NT2/D1 (cell line): ENCODE results near the gene ADGRE1.

Experiments
- DNase-seq: peaks from one replicate; pipeline ENCODE4 v3.0.0-alpha.2; 2011; ENCODE audit warnings: low read depth, low spot score
- H3K27me3 ChIP-seq: 2 replicates; pipeline ENCODE4 v1.6.0; 2011; ENCODE audit warnings: mild to moderate bottlenecking; ENCODE audit not compliant: insufficient read length, insufficient read depth
- H3K36me3 ChIP-seq: 2 replicates; pipeline ENCODE4 v1.6.1; 2011; ENCODE audit warnings: mild to moderate bottlenecking, low read length, mixed read lengths; ENCODE audit not compliant: insufficient read depth, insufficient read length
- H3K4me1 ChIP-seq: 2 replicates; pipeline ENCODE4 v1.5.1; 2011; ENCODE audit not compliant: insufficient read depth, insufficient read length
- H3K4me3 ChIP-seq: 2 replicates; pipeline ENCODE4 v1.5.1; 2011; ENCODE audit warnings: low read depth; ENCODE audit not compliant: insufficient read length
- H3K9ac ChIP-seq: 2 replicates; pipeline ENCODE4 v1.6.0; 2011; ENCODE audit warnings: low read depth; ENCODE audit not compliant: insufficient read length
- H3K9me3 ChIP-seq: 2 replicates; pipeline ENCODE4 v1.5.1; 2011; ENCODE audit warnings: mild to moderate bottlenecking, low read length; ENCODE audit not compliant: insufficient read depth
- SUZ12 ChIP-seq: IDR thresholded peaks from 2 replicates; pipeline ENCODE4 v1.6.1; 2011; ENCODE audit not compliant: insufficient read length, insufficient read depth; ENCODE audit errors: extremely low read depth
- YY1 ChIP-seq: IDR thresholded peaks from 2 replicates; pipeline ENCODE4 v1.6.1; 2011; ENCODE audit not compliant: insufficient read length, insufficient read depth
- ZNF274 ChIP-seq: IDR thresholded peaks from 2 replicates; pipeline ENCODE4 v1.6.1; 2011; ENCODE audit warnings: mild to moderate bottlenecking, low read depth, low read length

ADGRE1 gene

GRCh38 chr19:6906559-6907060, 19.2 kb downstream of the ADGRE1 start:
- Histone ChIP-seq H3K36me3 (no peaks in the 10 kb centered on the region), H3K9me3 (peaks cover 28% of the 10 kb centered on the region; the same call in 1 of the 2 replicates), H3K4me1 (no peaks in the 10 kb centered on the region), H3K27me3 (no peaks in the 10 kb centered on the region), H3K9ac (no peak overlapping the region), H3K4me3 (no peak overlapping the region)
- TF ChIP-seq YY1 = no peak
- no peak for TF ChIP-seq ZNF274
- TF ChIP-seq SUZ12 = no peak
- no peak for DNase-seq

- no peaks in the 10 kb centered on the region for H3K27me3 ChIP-seq
- no peak overlapping the region for H3K9ac ChIP-seq
- DNase-seq = no peak
- no peaks in the 10 kb centered on the region for H3K4me1 ChIP-seq
- H3K9me3 ChIP-seq = peaks cover 20% of the 10 kb centered on the region; the same call in 1 of the 2 replicates
- no peak for TF ChIP-seq YY1
- TF ChIP-seq SUZ12 = no peak
- TF ChIP-seq ZNF274 = no peak
- no peaks in the 10 kb centered on the region for H3K36me3 ChIP-seq
- H3K4me3 ChIP-seq = no peak overlapping the region
Measured at GRCh38 chr19:6911523-6911922, 24.1 kb downstream of the ADGRE1 start.

GRCh38 chr19:6914321-6914720, 26.9 kb downstream of the ADGRE1 start:
- Histone ChIP-seq H3K4me3 (no peak overlapping the region), H3K27me3 (no peaks in the 10 kb centered on the region), H3K4me1 (no peaks in the 10 kb centered on the region), H3K9ac (no peak overlapping the region), H3K9me3 (no peaks in the 10 kb centered on the region), H3K36me3 (no peaks in the 10 kb centered on the region)
- DNase-seq = no peak
- TF ChIP-seq ZNF274 (no peak), SUZ12 (no peak), YY1 (no peak)

GRCh38 chr19:6916952-6917351, 29.6 kb downstream of the ADGRE1 start:
- Histone ChIP-seq H3K4me3 (no peak overlapping the region), H3K36me3 (no peaks in the 10 kb centered on the region), H3K9ac (no peak overlapping the region), H3K9me3 (no peaks in the 10 kb centered on the region), H3K4me1 (no peaks in the 10 kb centered on the region), H3K27me3 (no peaks in the 10 kb centered on the region)
- no peak for DNase-seq
- TF ChIP-seq YY1 = no peak
- no peak for TF ChIP-seq SUZ12
- TF ChIP-seq ZNF274 = no peak

GRCh38 chr19:6925386-6925785, 38.0 kb downstream of the ADGRE1 start:
- H3K9me3 ChIP-seq = peaks cover 4% of the 10 kb centered on the region; the same call in 1 of the 2 replicates
- no peak overlapping the region for H3K4me3 ChIP-seq
- no peaks in the 10 kb centered on the region for H3K4me1 ChIP-seq
- DNase-seq = no peak
- no peak overlapping the region for H3K9ac ChIP-seq
- TF ChIP-seq YY1 = no peak
- no peak for TF ChIP-seq SUZ12
- TF ChIP-seq ZNF274 = no peak
- H3K27me3 ChIP-seq = no peaks in the 10 kb centered on the region
- H3K36me3 ChIP-seq = no peaks in the 10 kb centered on the region

- Histone ChIP-seq H3K36me3 (no peaks in the 10 kb centered on the region), H3K4me1 (no peaks in the 10 kb centered on the region), H3K9ac (no peak overlapping the region), H3K4me3 (no peak overlapping the region), H3K9me3 (peaks cover 4% of the 10 kb centered on the region; the same call in 1 of the 2 replicates), H3K27me3 (no peaks in the 10 kb centered on the region)
- TF ChIP-seq YY1 = no peak
- TF ChIP-seq SUZ12 = no peak
- TF ChIP-seq ZNF274 = no peak
- no peak for DNase-seq
Measured at GRCh38 chr19:6925801-6926751, 38.7 kb downstream of the ADGRE1 start.

GRCh38 chr19:6930190-6930589, 42.8 kb downstream of the ADGRE1 start:
- TF ChIP-seq YY1 (no peak), ZNF274 (no peak), SUZ12 (no peak)
- Histone ChIP-seq H3K27me3 (no peaks in the 10 kb centered on the region), H3K9ac (no peak overlapping the region), H3K9me3 (peaks cover 4% of the 10 kb centered on the region; the same call in 1 of the 2 replicates), H3K4me1 (no peaks in the 10 kb centered on the region), H3K4me3 (no peak overlapping the region), H3K36me3 (no peaks in the 10 kb centered on the region)
- no peak for DNase-seq
